Measurements from ENCODE around the gene SLF2.

Gene SLF2

DNA sequence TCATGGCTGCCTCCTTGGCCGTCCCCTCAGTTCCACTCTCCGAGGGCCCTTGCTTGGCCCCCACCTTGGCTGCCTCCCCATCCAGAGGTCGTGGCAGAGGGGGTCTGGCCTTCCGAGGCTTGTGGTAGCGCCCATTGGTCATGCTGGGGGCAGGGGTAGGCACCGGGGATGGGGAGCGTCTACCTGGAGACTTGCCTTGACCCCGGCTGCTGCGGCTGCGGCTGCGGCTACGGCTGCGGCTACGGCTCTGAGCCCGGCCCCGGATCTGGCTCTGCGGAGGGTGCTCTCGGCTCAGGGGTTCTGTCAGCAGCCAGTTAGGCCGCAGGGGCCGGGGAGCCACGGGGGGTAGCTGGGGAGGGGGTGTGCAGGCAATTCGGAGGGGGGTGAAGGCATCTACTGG lies 97.6 kb downstream of the SLF2 start:
- TF ChIP-seq, protein P1, sequence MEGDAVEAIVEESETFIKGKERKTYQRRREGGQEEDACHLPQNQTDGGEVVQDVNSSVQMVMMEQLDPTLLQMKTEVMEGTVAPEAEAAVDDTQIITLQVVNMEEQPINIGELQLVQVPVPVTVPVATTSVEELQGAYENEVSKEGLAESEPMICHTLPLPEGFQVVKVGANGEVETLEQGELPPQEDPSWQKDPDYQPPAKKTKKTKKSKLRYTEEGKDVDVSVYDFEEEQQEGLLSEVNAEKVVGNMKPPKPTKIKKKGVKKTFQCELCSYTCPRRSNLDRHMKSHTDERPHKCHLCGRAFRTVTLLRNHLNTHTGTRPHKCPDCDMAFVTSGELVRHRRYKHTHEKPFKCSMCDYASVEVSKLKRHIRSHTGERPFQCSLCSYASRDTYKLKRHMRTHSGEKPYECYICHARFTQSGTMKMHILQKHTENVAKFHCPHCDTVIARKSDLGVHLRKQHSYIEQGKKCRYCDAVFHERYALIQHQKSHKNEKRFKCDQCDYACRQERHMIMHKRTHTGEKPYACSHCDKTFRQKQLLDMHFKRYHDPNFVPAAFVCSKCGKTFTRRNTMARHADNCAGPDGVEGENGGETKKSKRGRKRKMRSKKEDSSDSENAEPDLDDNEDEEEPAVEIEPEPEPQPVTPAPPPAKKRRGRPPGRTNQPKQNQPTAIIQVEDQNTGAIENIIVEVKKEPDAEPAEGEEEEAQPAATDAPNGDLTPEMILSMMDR (IDR thresholded peaks at IDR 0.05): no peak

DNA sequence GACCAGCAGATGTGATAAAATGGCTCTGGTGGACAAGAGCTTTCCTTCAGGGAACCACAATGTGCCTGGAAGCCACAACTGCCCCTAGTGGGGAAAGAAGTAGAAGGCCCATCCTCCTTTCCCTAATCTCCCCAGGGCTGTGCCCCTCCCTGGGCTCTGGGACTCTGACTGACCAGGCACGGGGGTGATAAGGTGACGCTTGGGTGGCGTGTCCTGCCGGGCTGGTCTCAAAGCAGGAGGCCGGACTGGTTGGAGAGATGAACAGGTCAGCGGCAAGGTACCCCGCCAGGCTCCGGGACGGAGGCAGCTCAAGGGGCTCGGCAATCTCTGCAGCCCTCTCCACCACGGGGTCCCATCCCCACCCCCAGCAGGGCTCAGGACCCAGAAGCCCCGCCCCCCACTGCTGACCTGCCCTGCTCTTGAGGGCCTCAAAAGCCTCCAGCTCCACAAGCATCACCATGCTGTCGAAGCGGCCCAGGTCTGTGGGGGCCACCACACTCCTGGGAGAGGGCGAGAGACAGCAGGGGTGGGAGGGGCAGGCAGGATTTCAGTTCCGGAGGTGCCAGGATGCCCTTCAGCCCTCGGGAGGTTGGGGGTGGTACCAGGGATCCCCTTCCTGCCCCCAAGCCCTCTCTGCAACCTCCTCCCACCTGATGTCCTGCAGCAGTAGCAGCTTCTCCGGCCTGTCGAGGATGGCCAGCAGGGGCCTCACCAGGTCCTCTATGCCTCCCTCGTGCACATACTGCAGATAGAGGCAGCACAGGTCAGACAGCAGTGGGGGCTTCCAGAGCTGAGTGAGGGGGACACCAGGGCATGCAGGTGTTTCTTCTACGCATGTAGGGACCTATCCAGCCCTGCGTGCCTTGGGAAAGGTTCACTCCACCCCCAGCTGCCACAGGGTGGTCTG lies 99.0 kb downstream of the SLF2 start:
- TF ChIP-seq, protein P1 (IDR thresholded peaks at IDR 0.05): no peak

DNA sequence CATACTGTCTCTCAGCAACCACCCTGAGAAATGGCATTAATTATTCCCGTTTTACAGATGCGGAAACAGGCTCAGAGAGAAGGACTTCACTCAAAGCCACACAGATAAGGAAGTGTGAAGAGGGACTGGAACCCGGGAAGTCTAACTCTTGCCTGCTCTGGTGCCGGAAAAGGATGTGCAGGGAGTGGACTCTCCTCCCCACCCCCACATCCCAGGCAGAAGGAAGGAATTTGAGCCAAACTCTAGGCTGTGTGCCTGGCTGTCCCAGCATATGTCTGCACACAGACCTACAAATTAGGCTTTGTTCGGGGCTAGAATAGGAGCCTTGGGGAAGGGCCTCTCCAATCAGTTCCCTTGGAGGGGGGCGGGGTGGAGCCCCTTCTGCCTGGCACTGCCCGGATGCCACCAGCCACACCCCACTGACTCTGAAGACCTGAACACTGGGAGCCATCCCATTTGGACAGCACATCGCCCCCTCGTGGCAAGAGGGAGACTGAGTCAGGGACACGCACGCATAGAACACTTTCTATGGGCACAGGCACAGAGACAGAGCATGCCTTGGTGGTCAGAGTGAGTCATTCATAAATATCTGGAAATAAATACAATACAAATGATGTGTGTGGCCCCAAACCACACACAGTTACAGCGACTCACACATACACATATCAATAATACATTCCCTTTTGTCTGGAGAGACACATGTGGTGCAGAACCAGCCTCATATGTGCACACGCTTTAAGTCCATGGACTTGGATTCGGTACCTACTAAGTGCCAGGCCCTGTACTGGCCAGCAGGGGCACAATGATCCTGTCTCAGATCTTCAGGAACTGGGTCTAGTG lies 100.0 kb downstream of the SLF2 start:
- TF ChIP-seq, protein P1 (IDR thresholded peaks at IDR 0.05): peak; percentile 65

DNA sequence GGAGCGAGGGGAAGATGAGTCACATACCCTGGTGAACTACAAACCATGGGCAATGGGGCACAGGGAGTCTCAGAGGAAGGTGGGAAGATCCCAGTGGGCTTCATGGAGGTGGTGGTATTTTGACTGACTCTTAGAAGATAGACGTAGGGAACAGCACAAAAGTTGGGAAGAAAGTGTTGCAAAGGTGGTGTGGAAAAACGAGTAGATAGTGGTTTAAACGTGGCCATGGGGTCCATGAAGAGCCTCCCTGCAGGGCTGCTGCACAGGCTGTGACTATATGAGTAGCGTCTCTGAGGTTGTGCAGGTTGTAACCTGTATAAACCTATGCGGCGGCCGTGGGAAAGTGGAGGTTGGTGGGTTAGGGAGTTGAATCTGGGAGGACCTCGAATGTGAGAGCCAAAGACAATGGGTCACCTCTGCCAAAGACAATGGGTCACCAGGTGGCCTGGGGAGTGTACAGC lies 100.6 kb downstream of the SLF2 start:
- TF ChIP-seq, protein P1 (IDR thresholded peaks at IDR 0.05): no peak

DNA sequence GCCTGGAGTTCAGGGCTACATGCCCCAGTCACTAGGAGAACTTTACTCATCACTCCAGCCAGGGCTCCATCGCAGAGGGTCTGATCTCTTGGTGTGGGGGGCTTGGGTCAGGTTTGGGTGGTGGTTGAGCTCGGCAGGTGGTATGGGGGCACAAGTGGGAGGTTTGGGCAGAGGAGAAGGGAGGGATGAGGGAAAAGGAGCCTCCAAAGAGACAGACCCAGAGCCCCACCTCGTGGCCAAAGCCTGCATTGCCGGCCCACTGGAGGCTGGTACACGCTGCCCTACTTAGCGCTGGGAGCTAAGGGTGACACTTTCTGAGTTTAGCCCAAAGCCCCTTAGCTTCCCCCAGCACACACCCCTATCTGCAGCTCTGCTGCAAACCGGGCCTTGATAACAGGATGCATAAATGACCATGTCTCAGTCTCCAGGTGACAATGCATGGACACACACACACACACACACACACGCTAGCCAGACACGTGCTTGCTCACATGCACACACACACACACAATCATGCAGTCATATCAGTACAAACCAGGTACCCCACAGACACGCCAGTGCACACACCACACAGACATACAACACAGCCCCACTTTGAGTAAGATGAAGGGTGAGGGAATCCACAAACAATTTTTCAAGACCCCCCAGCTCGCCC lies 101.6 kb downstream of the SLF2 start:
- TF ChIP-seq, protein P1 (IDR thresholded peaks at IDR 0.05): peak; percentile 60

All from LNCAP (cell line).